Activated CD4-positive, alpha-beta T cell treated with anti-CD3 and anti-CD28 coated beads, Interleukin-2, amount 50 U/mL, for 1 hour (primary cell): ENCODE data around the gene KRTAP4-11.
"Not testable (repeated sequence)": the region's sequence is repeated elsewhere in the genome, so short reads cannot be mapped to it uniquely, and the experiment has no call there.

Experiments used
- DNase-seq: peaks from one replicate; pipeline ENCODE4 v3.0.0-alpha.2; 2020

KRTAP4-11 gene

DNA sequence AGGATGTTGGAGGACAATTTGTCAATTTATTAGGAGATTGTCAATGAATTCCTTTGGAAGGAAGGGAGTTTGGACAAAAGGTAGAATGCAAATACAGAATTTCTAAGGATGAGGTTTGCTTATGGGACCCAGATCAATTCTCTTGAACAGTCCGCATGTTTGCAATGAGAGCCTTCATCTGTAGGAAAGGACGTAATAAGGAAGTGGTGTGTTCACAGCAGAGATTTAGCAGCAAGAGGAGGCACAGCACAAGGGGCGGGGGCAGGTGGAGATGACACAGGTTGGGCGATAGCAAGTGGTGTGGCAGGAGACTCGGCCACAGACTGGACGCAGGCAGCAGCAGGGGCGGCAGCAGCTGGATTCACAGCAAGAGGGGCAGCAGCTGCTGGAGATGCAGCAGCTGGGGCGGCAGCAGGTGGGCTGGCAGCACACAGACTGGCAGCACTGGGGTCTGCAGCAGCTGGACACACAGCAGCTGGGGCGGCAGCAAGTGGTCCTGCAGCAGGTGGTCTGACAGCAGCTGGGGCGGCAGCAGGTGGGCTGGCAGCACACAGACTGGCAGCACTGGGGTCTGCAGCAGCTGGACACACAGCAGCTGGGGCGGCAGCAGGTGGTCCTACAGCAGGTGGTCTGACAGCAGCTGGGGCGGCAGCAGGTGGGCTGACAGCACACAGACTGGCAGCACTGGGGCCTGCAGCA lies 5.3 kb upstream of the KRTAP4-11 start:
- not testable (repeated sequence) for DNase-seq

DNA sequence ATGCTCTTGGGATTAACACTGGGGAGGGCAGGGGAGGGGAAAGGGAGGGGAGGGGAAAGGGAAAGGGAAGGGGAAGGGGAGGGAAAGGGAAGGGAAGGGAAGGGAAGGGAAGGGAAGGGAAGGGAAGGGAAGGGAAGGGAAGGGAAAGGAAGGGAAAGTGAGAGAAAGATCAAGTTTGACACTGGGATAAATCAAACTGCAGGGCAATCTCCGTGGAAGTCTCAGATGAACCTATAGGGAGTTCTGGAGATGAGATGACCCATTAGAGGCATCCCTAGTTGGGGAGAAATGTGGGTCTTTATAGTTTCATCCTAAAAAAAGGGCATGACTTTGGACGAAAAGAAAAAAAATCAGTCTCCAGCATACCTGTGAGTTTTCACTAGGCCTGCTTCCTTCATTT lies 3.6 kb upstream of the KRTAP4-11 start:
- no peak for DNase-seq

DNA sequence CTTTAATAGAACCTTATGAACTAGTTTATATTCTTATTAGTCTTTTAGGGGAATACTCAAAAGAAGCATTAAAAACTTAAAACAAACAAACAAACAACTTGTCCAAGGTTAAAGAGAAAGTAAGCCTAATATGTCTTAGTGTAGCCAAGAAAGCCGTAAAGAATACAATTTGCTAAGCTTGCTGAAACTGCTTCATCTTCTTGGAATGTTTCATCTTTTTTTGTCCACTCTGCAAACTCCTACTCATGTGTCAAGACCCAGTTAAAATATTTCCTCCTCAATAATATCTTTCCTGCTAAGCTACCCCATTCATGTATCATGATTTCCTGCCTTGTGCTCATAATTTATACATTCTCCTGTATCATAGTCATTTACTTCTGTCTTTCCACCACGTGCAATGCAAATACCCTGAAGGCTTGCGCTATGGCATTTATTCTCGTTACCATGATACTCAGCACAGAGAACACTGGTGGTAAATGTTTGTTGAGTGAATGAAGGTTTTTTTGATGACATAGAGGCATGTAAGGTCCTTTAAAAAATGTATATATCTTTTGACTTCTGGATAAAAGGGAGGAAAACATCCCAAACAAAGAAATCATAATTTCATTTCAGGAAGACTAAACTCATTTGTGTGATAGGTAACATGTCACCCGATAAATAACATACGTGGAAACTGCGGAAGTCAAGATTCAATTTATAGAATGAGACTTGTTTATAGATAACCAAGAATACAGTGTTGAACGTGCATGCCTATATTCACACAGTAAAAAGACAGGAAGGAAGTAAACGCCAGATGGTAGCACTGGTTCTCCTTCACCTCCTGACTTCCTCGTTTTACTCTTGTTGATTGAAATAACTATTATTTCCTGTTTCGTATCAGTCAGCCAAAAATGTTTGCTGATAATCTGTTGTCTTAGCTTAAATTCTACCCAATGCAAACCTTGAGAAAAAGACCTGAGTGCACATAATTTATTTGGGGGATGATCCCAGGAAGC lies 1.8 kb upstream of the KRTAP4-11 start:
- DNase-seq: not testable (repeated sequence)

DNA sequence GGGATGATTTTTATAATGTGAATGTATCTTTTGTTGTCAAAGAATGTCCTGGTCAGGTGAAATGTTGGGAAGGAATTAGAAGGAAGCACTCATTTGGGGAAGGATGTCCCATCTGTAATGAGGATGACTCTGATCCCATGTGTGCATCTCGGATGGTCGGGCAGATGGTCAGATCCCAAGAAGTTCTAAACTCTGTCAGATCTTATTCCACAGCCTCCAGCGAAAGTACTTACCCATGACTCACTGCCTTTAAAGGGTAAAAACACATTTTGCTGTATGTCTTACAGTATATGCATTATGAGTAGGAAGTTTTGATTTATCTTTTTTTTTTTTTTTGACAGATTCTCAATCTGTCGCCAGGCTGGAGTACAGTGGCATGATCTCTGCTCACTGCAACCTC lies 548 bp upstream of the KRTAP4-11 start:
- no peak for DNase-seq

DNA sequence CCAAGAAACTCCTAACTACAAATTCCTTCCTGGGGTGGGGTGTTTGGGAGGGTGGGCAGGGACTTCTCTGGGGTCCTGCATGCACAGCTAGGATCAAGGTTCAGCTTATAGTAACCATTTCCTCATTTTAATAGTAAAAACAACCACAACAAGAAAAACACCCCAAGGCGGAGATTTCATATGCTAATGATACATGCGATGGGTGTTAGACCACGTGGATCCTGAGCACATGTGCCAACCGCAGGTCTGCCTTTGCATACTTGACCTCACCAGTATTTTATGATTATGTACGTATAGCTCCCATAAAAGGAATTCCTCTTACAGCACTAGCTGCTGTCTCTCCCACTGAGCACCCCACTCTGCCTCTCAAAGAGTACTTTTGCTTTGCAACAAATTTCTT lies 1.9 kb downstream of the KRTAP4-11 start:
- no peak for DNase-seq

DNA sequence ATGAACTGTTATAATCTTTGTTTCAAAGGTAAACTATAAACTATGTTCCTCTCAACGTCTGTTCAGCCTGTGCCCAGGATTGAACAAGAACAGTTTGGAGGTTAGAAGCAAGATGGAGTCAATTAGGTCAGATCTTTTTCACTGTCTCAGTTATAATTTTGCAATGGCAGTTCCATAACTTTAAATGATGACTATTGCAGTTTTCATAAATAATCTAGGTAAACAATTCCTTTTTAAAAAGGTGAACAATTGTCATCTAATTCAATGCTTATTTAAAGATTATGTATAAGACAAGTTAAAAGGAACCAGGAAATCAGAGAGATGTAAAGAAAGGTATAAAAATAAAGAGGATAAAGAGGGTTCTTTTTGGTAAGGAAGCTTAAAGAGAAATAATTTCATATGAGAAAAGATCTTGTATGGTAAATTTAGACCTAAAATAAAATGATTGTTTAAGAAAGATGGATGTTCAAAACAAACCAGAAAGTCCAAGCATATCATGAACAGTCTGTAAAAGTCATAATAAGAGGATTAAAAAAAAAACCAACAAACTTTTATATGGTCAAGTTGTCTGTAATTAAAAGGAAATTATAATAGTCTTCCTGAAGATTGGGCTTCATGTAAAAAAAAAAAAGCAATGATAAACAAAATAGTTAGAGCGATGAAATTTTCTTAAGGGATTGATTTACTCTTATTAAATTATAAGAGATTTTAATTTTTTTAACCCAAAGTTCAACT lies 6.9 kb downstream of the KRTAP4-11 start:
- DNase-seq: no peak

DNA sequence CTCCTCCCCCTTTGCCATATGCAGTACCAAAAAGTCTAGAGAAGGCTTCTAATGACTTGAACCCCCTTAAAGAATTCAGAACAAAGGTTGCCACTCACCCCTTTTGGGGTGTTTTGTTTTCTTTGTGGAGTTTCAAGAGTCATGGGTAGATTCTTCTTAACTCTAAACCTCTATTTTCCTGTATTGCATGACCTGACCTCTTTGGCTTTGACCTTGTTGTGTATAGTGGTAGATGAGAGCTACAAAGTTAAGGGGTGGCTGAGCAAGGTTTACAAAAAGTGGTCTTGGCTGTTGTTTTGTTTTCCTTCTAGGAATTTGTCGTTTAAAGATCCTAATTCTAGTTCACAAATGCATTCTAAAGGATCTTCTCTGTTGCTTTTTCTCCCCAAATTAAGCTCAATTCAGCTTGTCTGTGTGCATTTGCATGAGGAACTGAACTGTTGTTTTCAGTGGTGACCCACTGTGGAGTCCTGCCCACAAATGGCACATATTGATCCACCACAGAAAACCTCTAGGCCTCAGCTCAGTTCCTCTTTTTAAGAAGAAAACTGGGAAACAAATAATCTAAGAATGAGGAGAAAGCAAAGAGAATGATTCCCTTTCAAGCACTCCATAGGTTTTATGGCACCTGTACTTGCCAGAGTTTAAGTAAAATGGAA lies 9.3 kb downstream of the KRTAP4-11 start:
- DNase-seq: not testable (repeated sequence)

DNA sequence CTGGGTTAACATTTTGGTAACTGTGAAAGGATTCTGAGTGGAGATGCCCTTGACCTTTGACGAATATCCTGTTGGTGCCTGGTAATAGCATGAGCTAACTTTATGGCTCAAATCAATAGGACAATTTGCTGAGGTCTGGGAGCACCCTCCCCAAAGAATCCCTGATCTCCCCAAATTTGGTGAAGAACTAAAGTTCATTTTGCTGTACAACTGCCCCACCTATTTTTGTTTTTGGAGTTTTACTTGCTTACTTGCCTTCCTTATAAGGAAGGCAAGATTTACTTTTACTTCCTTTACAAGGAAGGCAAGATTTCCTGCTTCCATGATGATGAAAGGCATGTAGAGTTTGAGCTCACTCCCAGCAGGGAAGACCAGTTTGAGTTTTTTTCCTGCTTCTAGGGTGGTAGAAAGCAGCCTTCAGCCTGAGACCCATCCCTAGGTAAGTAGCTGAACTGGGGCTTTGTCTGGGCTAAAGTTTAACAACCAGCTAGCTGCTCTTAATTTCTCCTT lies 10.2 kb downstream of the KRTAP4-11 start:
- DNase-seq: no peak

DNA sequence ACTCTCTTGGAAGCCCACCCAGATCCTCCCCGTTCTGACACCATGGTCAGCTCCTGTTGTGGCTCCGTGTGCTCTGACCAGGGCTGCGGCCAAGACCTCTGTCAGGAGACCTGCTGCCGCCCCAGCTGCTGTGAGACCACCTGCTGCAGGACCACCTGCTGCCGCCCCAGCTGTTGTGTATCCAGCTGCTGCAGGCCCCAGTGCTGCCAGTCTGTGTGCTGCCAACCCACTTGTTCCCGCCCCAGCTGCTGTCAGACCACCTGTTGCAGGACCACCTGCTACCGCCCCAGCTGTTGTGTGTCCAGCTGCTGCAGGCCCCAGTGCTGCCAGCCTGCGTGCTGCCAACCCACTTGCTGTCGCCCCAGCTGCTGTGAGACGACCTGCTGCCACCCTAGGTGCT lies 12.8 kb downstream of the KRTAP4-11 start, which contains the start of gene KRTAP4-9:
KRTAP4-9 (plus strand) TSS at position 43 of the 400 bp plus-strand sequence; CDS start at position 43, 0 bp downstream.
- not testable (repeated sequence) for DNase-seq

DNA sequence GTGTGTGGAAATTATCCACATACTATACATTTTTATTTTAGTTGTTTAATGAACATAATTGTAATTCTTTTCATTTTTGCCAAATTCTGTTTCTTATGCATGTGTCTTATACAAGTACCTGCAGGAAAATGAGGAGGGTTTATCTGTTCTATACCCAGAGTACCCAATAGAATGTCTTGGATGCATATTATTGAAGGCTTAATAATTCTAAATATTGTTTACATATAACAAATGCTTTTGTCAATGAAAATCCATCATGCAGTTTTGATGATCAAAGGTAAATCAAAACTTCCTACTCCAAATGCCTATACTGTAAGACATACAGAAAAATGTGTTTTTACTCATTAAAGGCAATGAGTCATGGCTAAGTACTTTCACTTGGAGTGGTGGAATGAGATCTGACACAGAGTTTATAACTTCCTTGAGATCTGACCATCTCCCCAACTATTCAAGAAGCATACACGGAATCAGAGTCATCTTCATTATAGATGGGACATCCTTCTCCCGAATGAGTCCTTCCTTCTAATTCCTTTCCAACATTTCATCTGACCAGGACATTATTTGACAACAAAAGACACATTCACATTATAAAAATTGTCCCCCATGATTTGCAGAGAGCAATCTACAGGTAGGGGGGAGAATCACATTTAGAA lies 13.7 kb downstream of the KRTAP4-11 start:
- not testable (repeated sequence) for DNase-seq

DNA sequence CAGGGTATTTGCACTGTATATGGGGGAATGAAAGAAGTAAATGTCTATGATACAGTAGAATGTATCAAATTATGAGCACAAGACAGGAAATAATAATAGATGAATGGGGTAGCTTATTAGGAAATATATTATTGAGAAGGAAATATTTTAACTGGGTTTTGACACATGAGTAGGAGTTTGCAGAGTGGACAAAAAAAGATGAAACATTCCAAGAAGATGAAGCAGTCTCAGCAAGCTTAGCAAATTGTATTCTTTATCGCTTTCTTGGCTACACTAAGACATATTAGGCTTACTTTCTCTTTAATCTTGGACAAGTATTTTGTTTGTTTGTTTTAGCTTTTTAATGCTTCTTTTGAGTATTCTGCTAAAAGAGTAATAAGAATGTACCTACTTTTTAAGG lies 14.3 kb downstream of the KRTAP4-11 start:
- DNase-seq: no peak

DNA sequence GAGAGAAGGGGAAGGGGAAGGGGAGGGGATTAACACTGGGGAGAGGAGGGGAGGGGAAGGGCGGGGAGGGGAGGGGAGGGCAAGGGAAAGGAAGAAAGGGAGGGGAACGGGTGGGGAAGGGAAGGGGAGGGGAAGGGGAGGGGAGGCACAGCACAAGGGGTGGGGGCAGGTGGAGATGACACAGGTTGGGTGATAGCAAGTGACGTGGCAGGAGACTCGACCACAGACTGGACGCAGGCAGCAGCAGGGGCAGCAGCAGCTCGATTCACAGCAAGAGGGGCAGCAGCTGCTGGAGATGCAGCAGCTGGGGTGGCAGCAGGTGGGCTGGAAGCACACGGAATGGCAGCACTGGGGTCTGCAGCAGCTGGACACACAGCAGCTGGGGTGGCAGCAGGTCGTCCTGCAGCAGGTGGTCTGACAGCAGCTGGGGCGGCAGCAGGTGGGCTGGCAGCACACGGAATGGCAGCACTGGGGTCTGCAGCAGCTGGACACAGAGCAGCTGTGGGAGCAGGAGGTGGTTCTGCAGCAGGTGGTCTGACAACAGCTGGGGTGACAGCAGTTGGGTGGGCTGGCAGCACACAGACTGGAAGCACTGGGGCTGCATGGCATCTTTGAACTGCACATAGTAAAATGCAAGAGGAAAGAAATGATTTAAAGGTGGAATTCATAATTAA lies 16.4 kb downstream of the KRTAP4-11 start, which contains the start of gene KRTAP4-16:
KRTAP4-16 (minus strand) TSS at position 624 of the 674 bp plus-strand sequence; CDS start at position 624, 0 bp downstream.
- no peak for DNase-seq

DNA sequence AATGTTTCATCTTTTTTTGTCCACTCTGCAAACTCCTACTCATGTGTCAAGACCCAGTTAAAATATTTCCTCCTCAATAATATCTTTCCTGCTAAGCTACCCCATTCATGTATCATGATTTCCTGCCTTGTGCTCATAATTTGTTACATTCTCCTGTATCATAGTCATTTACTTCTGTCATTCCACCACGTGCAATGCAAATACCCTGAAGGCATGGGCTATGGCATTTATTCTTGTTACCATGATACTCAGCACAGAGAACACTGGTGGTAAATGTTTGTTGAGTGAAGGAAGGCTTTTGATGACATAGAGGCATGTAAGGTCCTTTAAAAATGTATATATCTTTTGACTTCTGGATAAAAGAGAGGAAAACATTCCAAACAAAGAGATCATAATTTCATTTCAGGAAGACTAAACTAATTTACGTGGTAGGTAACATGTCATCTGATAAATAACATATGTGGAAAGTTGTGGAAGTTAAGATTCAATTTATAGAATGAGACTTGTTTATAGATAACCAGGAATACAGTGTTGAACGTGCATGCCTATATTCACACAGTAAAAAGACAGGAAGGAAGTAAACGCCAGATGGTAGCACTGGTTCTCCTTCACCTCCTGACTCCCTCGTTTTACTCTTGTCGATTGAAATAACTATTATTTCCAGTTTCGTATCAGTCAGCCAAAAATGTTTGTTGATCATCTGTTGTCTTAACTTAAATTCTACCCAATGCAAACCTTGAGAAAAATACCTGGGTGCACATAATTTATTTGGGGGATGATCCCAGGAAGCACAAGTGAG lies 18.3 kb downstream of the KRTAP4-11 start:
- DNase-seq: not testable (repeated sequence)

DNA sequence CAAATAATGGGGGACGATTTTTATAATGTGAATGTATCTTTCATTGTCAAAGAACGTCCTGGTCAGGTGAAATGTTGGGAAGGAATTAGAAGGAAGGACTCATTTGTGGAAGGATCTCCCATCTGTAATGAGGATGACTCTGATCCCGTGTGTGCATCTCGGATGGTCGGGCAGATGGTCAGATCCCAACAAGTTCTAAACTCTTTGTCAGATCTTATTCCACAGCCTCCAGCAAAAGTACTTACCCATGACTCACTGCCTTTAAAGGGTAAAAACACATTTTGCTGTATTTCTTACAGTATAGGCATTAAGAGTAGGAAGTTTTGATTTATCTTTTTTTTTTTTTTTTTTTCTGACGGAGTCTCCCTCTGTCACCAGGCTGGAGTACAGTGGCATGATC lies 19.7 kb downstream of the KRTAP4-11 start:
- no peak for DNase-seq

DNA sequence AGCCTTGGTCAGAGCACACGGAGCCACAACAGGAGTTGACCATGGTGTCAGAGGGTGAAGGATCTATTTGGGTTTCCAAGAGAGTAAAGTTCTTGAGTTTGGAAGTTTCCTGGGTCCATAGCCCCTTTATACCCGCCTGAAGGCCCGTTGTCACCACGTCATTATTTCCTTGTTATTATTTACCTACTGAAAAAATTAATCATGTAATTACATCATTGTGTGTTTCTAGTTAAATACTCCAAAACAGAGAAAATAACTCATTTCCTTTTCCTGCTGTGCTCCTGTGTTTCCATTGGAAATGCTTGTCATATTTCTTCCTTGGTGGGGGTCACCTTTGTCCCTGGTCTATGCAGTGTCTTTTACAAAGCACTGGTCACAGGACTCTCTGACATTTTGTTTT lies 20.1 kb downstream of the KRTAP4-11 start, which contains the start of gene KRTAP4-8:
KRTAP4-8 (minus strand) TSS at position 101 of the 400 bp plus-strand sequence; CDS start at position 43, 58 bp downstream.
- DNase-seq: no peak

DNA sequence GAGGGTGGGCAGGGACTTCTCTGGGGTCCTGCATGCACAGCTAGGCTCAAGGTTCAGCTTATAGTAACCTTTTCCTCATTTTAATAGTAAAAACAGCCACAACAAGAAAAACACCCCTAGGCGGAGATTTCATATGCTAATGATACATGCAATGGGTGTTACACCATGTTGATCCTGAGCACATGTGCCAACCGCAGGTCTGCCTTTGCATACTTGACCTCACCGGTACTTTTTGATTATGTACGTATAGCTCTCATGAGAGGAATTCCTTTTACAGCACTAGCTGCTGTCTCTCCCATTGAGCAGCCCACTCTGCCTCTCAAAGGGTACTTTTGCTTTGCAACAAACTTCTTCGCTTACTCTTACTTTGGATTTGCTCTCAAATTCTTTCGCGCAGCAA lies 22.1 kb downstream of the KRTAP4-11 start:
- no peak for DNase-seq

DNA sequence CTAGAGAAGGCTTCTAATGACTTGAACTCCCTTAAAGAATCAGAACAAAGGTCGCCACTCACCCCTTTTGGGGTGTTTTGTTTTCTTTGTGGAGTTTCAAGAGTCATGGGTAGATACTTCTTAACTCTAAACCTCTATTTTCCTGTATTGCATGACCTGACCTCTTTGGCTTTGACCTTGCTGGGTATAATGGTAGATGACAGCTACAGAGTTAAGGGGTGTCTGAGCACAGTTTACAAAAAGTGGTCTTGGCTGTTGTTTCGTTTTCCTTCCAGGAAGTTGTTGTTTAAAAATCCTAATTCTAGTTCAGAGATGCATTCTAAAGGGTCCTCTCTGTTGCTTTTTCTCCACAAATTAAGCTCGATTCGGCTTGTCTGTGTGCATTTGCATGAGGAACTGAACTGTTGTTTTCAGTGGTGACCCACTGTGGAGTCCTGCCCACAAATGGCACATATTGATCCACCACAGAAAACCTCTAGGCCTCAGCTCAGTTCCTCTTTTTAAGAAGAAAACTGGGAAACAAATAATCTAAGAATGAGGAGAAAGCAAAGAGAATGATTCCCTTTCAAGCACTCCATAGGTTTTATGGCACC lies 29.3 kb downstream of the KRTAP4-11 start:
- DNase-seq: not testable (repeated sequence)

DNA sequence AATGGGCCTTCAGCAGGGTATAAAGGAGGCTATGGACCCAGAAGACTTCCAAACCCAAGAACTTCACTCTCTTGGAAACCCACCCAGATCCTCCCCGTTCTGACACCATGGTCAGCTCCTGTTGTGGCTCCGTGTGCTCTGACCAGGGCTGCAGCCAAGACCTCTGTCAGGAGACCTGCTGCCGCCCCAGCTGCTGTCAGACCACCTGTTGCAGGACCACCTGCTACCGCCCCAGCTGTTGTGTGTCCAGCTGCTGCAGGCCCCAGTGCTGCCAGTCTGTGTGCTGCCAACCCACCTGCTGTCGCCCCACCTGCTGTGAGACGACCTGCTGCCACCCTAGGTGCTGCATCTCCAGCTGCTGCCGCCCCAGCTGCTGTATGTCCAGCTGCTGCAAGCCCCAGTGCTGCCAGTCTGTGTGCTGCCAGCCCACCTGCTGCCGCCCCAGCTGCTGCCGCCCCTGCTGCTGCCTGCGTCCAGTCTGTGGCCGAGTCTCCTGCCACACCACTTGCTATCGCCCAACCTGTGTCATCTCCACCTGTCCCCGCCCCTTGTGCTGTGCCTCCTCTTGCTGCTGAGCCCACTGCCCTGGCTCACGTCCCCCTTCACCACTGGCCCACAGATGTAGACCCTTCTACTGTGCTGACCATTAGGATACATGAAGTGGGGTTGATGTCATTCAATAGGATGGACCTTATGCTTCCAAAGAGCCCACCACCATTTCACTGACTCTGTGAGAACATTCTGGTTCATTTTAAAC lies 33.9 kb downstream of the KRTAP4-11 start, which contains the start of gene KRTAP4-7:
KRTAP4-7 (plus strand) TSS at position 51 of the 757 bp plus-strand sequence; CDS start at position 108, 57 bp downstream.
- DNase-seq: not testable (repeated sequence)
